ENCODE data around the gene KSR2.

GRCh38 chr12:117774941-117775775, 193.6 kb downstream of the KSR2 start:
- TF ChIP-seq POLR2A (IDR thresholded peaks at IDR 0.05; ENCODE audit: low read depth, low read length) (no peak), CHD4 (IDR thresholded peaks at IDR 0.05) (no peak)

All from GM12878 (cell line).